BLaER1 (cell line): ENCODE measurements around the gene IDH2.

Source experiments
- H3K27ac ChIP-seq: shearing (Covaris generic); formaldehyde crosslinking; 2 replicates; pipeline ENCODE4 v1.8.1; 2022
- H3K27me3 ChIP-seq: shearing (Covaris generic); formaldehyde crosslinking; 2 replicates; pipeline ENCODE4 v1.8.1; 2022
- H3K36me3 ChIP-seq: shearing (Covaris generic); formaldehyde crosslinking; 2 replicates; pipeline ENCODE4 v1.8.1; 2022
- H3K4me1 ChIP-seq: shearing (Covaris generic); formaldehyde crosslinking; 2 replicates; pipeline ENCODE4 v1.8.1; 2022
- H3K4me2 ChIP-seq: shearing (Covaris generic); formaldehyde crosslinking; 2 replicates; pipeline ENCODE4 v1.8.1; 2022
- H3K4me3 ChIP-seq: shearing (Covaris generic); formaldehyde crosslinking; 2 replicates; pipeline ENCODE4 v1.8.1; 2022
- H3K9ac ChIP-seq: shearing (Covaris generic); formaldehyde crosslinking; 2 replicates; pipeline ENCODE4 v1.8.1; 2022
- H3K9me3 ChIP-seq: shearing (Covaris generic); formaldehyde crosslinking; 2 replicates; pipeline ENCODE4 v1.8.1; 2022
- H4K20me1 ChIP-seq: shearing (Covaris generic); formaldehyde crosslinking; 2 replicates; pipeline ENCODE4 v1.8.1; 2022
- Cebpa-rat ChIP-seq: shearing (Covaris generic); IDR thresholded peaks from 2 replicates; pipeline ENCODE4 v1.8.1; 2022

Gene IDH2

GRCh38 chr15:90058775-90059174 is 43.5 kb downstream of the IDH2 start:
- Histone ChIP-seq H3K4me2 (peak overlapping the region; percentile 88), H3K27ac (peak overlapping the region; percentile 94)

GRCh38 chr15:90058308-90058707 is 44.0 kb downstream of the IDH2 start:
- H3K27ac ChIP-seq = peak overlapping the region; percentile 94
- H3K4me3 ChIP-seq = peak overlapping the region; percentile 38; the same call in 1 of the 2 replicates
- peak overlapping the region; percentile 88 for H3K4me2 ChIP-seq
- H3K9ac ChIP-seq = peak overlapping the region; percentile 71
- no peaks in the 10 kb centered on the region for H4K20me1 ChIP-seq
- H3K4me1 ChIP-seq = peaks cover 89% of the 10 kb centered on the region
- no peaks in the 10 kb centered on the region for H3K9me3 ChIP-seq
- TF ChIP-seq Cebpa-rat = no peak
- H3K27me3 ChIP-seq = no peaks in the 10 kb centered on the region
- H3K36me3 ChIP-seq = 0 out of 2 replicates have a peak, but pooled peaks cover 3% of the 10 kb centered on the region

More at GRCh38 chr15:90058775-90059174, 43.5 kb downstream of the IDH2 start:
- TF ChIP-seq Cebpa-rat = no peak
- Histone ChIP-seq H3K4me1 (peaks cover 94% of the 10 kb centered on the region), H3K9me3 (no peaks in the 10 kb centered on the region), H3K36me3 (0 out of 2 replicates have a peak, but pooled peaks cover 3% of the 10 kb centered on the region), H3K4me3 (peak overlapping the region; percentile 38; the same call in 1 of the 2 replicates), H3K27me3 (no peaks in the 10 kb centered on the region), H3K9ac (peak overlapping the region; percentile 71), H4K20me1 (no peaks in the 10 kb centered on the region)

- Histone ChIP-seq H3K4me3 (no peak overlapping the region), H3K27ac (peak overlapping the region; percentile 94), H3K4me1 (peaks cover 81% of the 10 kb centered on the region), H3K9me3 (no peaks in the 10 kb centered on the region), H3K9ac (no peak overlapping the region), H3K36me3 (0 out of 2 replicates have a peak, but pooled peaks cover 3% of the 10 kb centered on the region), H3K27me3 (no peaks in the 10 kb centered on the region), H4K20me1 (no peaks in the 10 kb centered on the region), H3K4me2 (peak overlapping the region; percentile 88)
- no peak for TF ChIP-seq Cebpa-rat
Observed at GRCh38 chr15:90056529-90056928, 45.7 kb downstream of the IDH2 start.

GRCh38 chr15:90055182-90055581 is 47.1 kb downstream of the IDH2 start:
- Histone ChIP-seq H3K36me3 (0 out of 2 replicates have a peak, but pooled peaks cover 3% of the 10 kb centered on the region), H3K4me3 (no peak overlapping the region), H3K9me3 (no peaks in the 10 kb centered on the region), H3K9ac (no peak overlapping the region), H3K27me3 (no peaks in the 10 kb centered on the region), H3K27ac (no peak overlapping the region), H4K20me1 (no peaks in the 10 kb centered on the region), H3K4me2 (no peak overlapping the region), H3K4me1 (peaks cover 80% of the 10 kb centered on the region)
- no peak for TF ChIP-seq Cebpa-rat

- H3K27ac ChIP-seq = 0 out of 2 replicates have a peak overlapping the region, but pooled peaks have one; percentile 19
- no peaks in the 10 kb centered on the region for H3K27me3 ChIP-seq
- peaks cover 2% of the 10 kb centered on the region; the same call in 1 of the 2 replicates for H4K20me1 ChIP-seq
- no peak for TF ChIP-seq Cebpa-rat
- 0 out of 2 replicates have a peak overlapping the region, but pooled peaks have one; percentile 15 for H3K9ac ChIP-seq
- H3K4me3 ChIP-seq = no peak overlapping the region
- peaks cover 80% of the 10 kb centered on the region for H3K4me1 ChIP-seq
- H3K9me3 ChIP-seq = no peaks in the 10 kb centered on the region
- H3K4me2 ChIP-seq = no peak overlapping the region
- H3K36me3 ChIP-seq = 0 out of 2 replicates have a peak, but pooled peaks cover 3% of the 10 kb centered on the region
Observed at GRCh38 chr15:90054618-90055097, 47.6 kb downstream of the IDH2 start.

GRCh38 chr15:90053685-90054466 is 48.4 kb downstream of the IDH2 start:
- Histone ChIP-seq H3K27ac (peak overlapping the region; percentile 46; the same call in 1 of the 2 replicates), H3K9ac (0 out of 2 replicates have a peak overlapping the region, but pooled peaks have one; percentile 15), H3K4me2 (no peak overlapping the region), H4K20me1 (peaks cover 10% of the 10 kb centered on the region; the same call in 1 of the 2 replicates), H3K4me3 (no peak overlapping the region), H3K4me1 (peaks cover 80% of the 10 kb centered on the region), H3K36me3 (0 out of 2 replicates have a peak, but pooled peaks cover 3% of the 10 kb centered on the region), H3K9me3 (no peaks in the 10 kb centered on the region), H3K27me3 (no peaks in the 10 kb centered on the region)
- TF ChIP-seq Cebpa-rat = no peak

- Histone ChIP-seq H3K27ac (peak overlapping the region; percentile 31; the same call in 1 of the 2 replicates), H3K4me3 (no peak overlapping the region), H3K27me3 (no peaks in the 10 kb centered on the region), H3K4me1 (peaks cover 80% of the 10 kb centered on the region), H3K36me3 (0 out of 2 replicates have a peak, but pooled peaks cover 3% of the 10 kb centered on the region), H4K20me1 (peaks cover 10% of the 10 kb centered on the region; the same call in 1 of the 2 replicates), H3K9me3 (no peaks in the 10 kb centered on the region), H3K4me2 (peak overlapping the region; percentile 56), H3K9ac (no peak overlapping the region)
- TF ChIP-seq Cebpa-rat = no peak
Observed at GRCh38 chr15:90051874-90052273, 50.4 kb downstream of the IDH2 start.

- H3K9ac ChIP-seq = no peak overlapping the region
- no peaks in the 10 kb centered on the region for H3K9me3 ChIP-seq
- no peak for TF ChIP-seq Cebpa-rat
- no peak overlapping the region for H3K4me2 ChIP-seq
- H3K27ac ChIP-seq = peak overlapping the region; percentile 35
- H3K4me3 ChIP-seq = no peak overlapping the region
- no peaks in the 10 kb centered on the region for H3K27me3 ChIP-seq
- H3K36me3 ChIP-seq = no peaks in the 10 kb centered on the region
- peaks cover 84% of the 10 kb centered on the region for H3K4me1 ChIP-seq
- H4K20me1 ChIP-seq = peaks cover 10% of the 10 kb centered on the region; the same call in 1 of the 2 replicates
Observed at GRCh38 chr15:90049666-90050604, 52.3 kb downstream of the IDH2 start.

- Histone ChIP-seq H3K9ac (no peak overlapping the region), H3K27ac (peak overlapping the region; percentile 62; the same call in 1 of the 2 replicates)
Observed at GRCh38 chr15:90049030-90049429, 53.2 kb downstream of the IDH2 start.

More at GRCh38 chr15:90049030-90049429, 53.2 kb downstream of the IDH2 start:
- no peak for TF ChIP-seq Cebpa-rat
- no peaks in the 10 kb centered on the region for H3K27me3 ChIP-seq
- H3K4me1 ChIP-seq = peaks cover 84% of the 10 kb centered on the region
- H3K36me3 ChIP-seq = 0 out of 2 replicates have a peak, but pooled peaks cover 3% of the 10 kb centered on the region
- H3K9me3 ChIP-seq = no peaks in the 10 kb centered on the region
- H4K20me1 ChIP-seq = peaks cover 10% of the 10 kb centered on the region; the same call in 1 of the 2 replicates
- peak overlapping the region; percentile 66 for H3K4me2 ChIP-seq
- no peak overlapping the region for H3K4me3 ChIP-seq
